ENCODE data around the gene PLAGL1. TPM values are rescaled to one million over a fixed set of nuclear protein-coding genes. Genes with fewer than 3 reads are reported as not detected.

Gene PLAGL1
- total RNA-seq, 2 donors from 2014 or later, result 13.2 to 25.8 TPM

GRCh38 chr6:143961066-143961465 is 47.0 kb downstream of the PLAGL1 start:
- Histone ChIP-seq H3K36me3 (no peaks in the 10 kb centered on the region), H3K4me1 (replicated peaks) (no peaks in the 10 kb centered on the region), H3K27ac (no peak overlapping the region), H3K27me3 (replicated peaks; ENCODE audit: insufficient read depth) (no peaks in the 10 kb centered on the region), H3K4me3 (no peak overlapping the region), H3K9me3 (no peaks in the 10 kb centered on the region)
- TF ChIP-seq, protein P1, sequence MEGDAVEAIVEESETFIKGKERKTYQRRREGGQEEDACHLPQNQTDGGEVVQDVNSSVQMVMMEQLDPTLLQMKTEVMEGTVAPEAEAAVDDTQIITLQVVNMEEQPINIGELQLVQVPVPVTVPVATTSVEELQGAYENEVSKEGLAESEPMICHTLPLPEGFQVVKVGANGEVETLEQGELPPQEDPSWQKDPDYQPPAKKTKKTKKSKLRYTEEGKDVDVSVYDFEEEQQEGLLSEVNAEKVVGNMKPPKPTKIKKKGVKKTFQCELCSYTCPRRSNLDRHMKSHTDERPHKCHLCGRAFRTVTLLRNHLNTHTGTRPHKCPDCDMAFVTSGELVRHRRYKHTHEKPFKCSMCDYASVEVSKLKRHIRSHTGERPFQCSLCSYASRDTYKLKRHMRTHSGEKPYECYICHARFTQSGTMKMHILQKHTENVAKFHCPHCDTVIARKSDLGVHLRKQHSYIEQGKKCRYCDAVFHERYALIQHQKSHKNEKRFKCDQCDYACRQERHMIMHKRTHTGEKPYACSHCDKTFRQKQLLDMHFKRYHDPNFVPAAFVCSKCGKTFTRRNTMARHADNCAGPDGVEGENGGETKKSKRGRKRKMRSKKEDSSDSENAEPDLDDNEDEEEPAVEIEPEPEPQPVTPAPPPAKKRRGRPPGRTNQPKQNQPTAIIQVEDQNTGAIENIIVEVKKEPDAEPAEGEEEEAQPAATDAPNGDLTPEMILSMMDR (IDR thresholded peaks at IDR 0.05), result no peak
- no peak for TF ChIP-seq POLR2AphosphoS5 (IDR thresholded peaks at IDR 0.05)
- TF ChIP-seq POLR2A (IDR thresholded peaks at IDR 0.05), result no peak
- intact Hi-C loops (cut with DNase I), result no loop called here
- no peak for DNase-seq (ENCODE audit: low spot score)
- 58% methylated on average over 3 of the region's 3 CpGs for WGBS

- Histone ChIP-seq H3K27ac (no peak overlapping the region), H3K4me1 (replicated peaks) (no peaks in the 10 kb centered on the region), H3K9me3 (no peaks in the 10 kb centered on the region), H3K27me3 (replicated peaks; ENCODE audit: insufficient read depth) (no peaks in the 10 kb centered on the region), H3K36me3 (no peaks in the 10 kb centered on the region), H3K4me3 (no peak overlapping the region)
- intact Hi-C loops (cut with DNase I), result no loop called here
- 50% methylated on average over 4 of the region's 4 CpGs for WGBS
- TF ChIP-seq POLR2A (IDR thresholded peaks at IDR 0.05), result no peak
- TF ChIP-seq, protein P1 (IDR thresholded peaks at IDR 0.05), result no peak
- no peak for DNase-seq (ENCODE audit: low spot score)
Measured at GRCh38 chr6:143959927-143960326, 48.1 kb downstream of the PLAGL1 start.

- Histone ChIP-seq H3K27me3 (replicated peaks; ENCODE audit: insufficient read depth) (no peaks in the 10 kb centered on the region), H3K9me3 (no peaks in the 10 kb centered on the region), H3K27ac (no peak overlapping the region), H3K4me3 (no peak overlapping the region), H3K4me1 (replicated peaks) (no peaks in the 10 kb centered on the region), H3K36me3 (no peaks in the 10 kb centered on the region)
- 72% methylated on average over 11 of the region's 11 CpGs for WGBS
- no peak for DNase-seq (ENCODE audit: low spot score)
- TF ChIP-seq POLR2A (IDR thresholded peaks at IDR 0.05) (no peak), POLR2AphosphoS5 (IDR thresholded peaks at IDR 0.05) (no peak)
- TF ChIP-seq, protein P1 (IDR thresholded peaks at IDR 0.05), result no peak
- intact Hi-C loops (cut with DNase I), result no loop called here
Measured at GRCh38 chr6:143958839-143959399, 49.1 kb downstream of the PLAGL1 start.

DNA sequence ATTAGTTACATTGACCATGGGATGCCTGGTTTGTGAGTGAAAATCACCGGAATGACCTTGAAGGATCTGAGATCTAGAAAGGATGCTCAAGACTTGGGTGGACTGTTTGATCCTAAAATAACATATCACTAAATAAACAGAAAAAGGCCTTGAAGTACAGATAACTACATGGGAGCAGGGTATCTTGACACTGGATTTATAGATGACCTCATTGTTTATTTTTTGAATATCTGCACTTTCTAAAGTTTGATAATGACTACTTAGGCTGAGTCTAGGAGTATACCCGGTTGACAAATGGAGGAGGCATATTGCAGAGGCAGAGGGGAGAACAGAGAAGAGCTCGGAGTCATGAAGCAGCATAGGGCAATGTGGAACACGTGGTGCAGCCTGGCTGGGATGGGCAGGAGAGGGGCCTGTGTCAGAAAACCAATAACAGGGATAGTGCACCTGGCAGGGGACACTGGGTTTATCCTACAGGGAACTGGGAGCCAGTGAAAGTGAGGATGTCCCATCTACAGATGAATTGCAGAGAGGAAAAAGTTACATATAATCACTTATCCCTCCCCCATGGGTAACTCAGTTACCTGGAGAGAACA is 50.3 kb downstream of the PLAGL1 start:
- Histone ChIP-seq H3K27ac (no peak overlapping the region), H3K27me3 (replicated peaks; ENCODE audit: insufficient read depth) (no peaks in the 10 kb centered on the region), H3K4me3 (no peak overlapping the region), H3K36me3 (no peaks in the 10 kb centered on the region), H3K4me1 (replicated peaks) (no peaks in the 10 kb centered on the region), H3K9me3 (no peaks in the 10 kb centered on the region)
- 83% methylated on average over 4 of the region's 4 CpGs for WGBS
- intact Hi-C loops (cut with DNase I), result no loop called here
- DNase-seq (ENCODE audit: low spot score), result no peak
- no peak for TF ChIP-seq POLR2A (IDR thresholded peaks at IDR 0.05)
- TF ChIP-seq, protein P1 (IDR thresholded peaks at IDR 0.05), result no peak
- no peak for TF ChIP-seq POLR2AphosphoS5 (IDR thresholded peaks at IDR 0.05)

GRCh38 chr6:143955971-143956370 is 52.1 kb downstream of the PLAGL1 start:
- Histone ChIP-seq H3K27ac (no peak overlapping the region), H3K9me3 (no peaks in the 10 kb centered on the region), H3K4me1 (replicated peaks) (no peaks in the 10 kb centered on the region), H3K4me3 (no peak overlapping the region), H3K36me3 (no peaks in the 10 kb centered on the region), H3K27me3 (replicated peaks; ENCODE audit: insufficient read depth) (no peaks in the 10 kb centered on the region)
- TF ChIP-seq POLR2A (IDR thresholded peaks at IDR 0.05) (no peak), POLR2AphosphoS5 (IDR thresholded peaks at IDR 0.05) (no peak)
- TF ChIP-seq, protein P1 (IDR thresholded peaks at IDR 0.05), result no peak
- 96% methylated on average over 8 of the region's 8 CpGs for WGBS
- no peak for DNase-seq (ENCODE audit: low spot score)
- intact Hi-C loops (cut with DNase I), result no loop called here
